Liver (tissue), 3 donors: ENCODE measurements around the gene HOXD12.

Experiments
- ATF3 ChIP-seq: IDR thresholded peaks from 2 replicates; pipeline ENCODE4 v1.6.1; 2016; ENCODE audit warnings: antibody characterized with exemption
- CTCF ChIP-seq: fragments of 150-350 bp; IDR thresholded peaks from 2 replicates; pipeline ENCODE4 v1.5.1; 2017; ENCODE audit warnings: improper control_type of control experiment, low read depth, low read length; ENCODE audit not compliant: missing input control
- EGR1 ChIP-seq, 2 donors: IDR thresholded peaks; 2 replicates each; pipeline ENCODE4 v1.6.1; 2016 to 2018; ENCODE audit warnings: antibody characterized with exemption in 2 of 2, low read depth in 2 of 2
- FOXA1 ChIP-seq: IDR thresholded peaks from 2 replicates; pipeline ENCODE4 v1.6.1; 2016; ENCODE audit warnings: antibody characterized with exemption
- JUND ChIP-seq, 2 donors: IDR thresholded peaks; 2 replicates each; pipeline ENCODE4 v1.6.1; 2016; ENCODE audit warnings: antibody characterized with exemption in 2 of 2
- MAX ChIP-seq: IDR thresholded peaks from 2 replicates; pipeline ENCODE4 v1.6.1; 2016; ENCODE audit warnings: antibody characterized with exemption
- NR2F2 ChIP-seq: IDR thresholded peaks from 2 replicates; pipeline ENCODE4 v1.6.1; 2016; ENCODE audit warnings: antibody characterized with exemption
- RAD21 ChIP-seq, 2 donors: IDR thresholded peaks; 2 replicates each; pipeline ENCODE4 v1.6.1; 2016; ENCODE audit warnings: antibody characterized with exemption in 2 of 2, mild to moderate bottlenecking in 2 of 2
- REST ChIP-seq: IDR thresholded peaks from 2 replicates; pipeline ENCODE4 v1.6.1; 2016; ENCODE audit warnings: antibody characterized with exemption, mild to moderate bottlenecking
- SP1 ChIP-seq: IDR thresholded peaks from 2 replicates; pipeline ENCODE4 v1.6.1; 2018; ENCODE audit warnings: antibody characterized with exemption, mild to moderate bottlenecking
- TAF1 ChIP-seq: conservative IDR thresholded peaks from 2 replicates; pipeline ENCODE4 v1.6.1; 2016; ENCODE audit warnings: antibody characterized with exemption, mild to moderate bottlenecking
- YY1 ChIP-seq: IDR thresholded peaks from 2 replicates; pipeline ENCODE4 v1.6.1; 2016; ENCODE audit warnings: antibody characterized with exemption, mild to moderate bottlenecking
- ZBTB33 ChIP-seq: IDR thresholded peaks from 2 replicates; pipeline ENCODE4 v1.6.1; 2016; ENCODE audit warnings: antibody characterized with exemption
- donor health status: healthy.
- donor health status: healthy.

- no peak for TF ChIP-seq TAF1
- TF ChIP-seq CTCF: no peak
- TF ChIP-seq MAX: no peak
- TF ChIP-seq YY1: no peak
- no peak for TF ChIP-seq ATF3
- TF ChIP-seq REST: no peak
- TF ChIP-seq ZBTB33: no peak
- TF ChIP-seq EGR1 (IDR thresholded peaks at IDR 0.05; ENCODE audit: low read depth in 2 of 2): no peak
- TF ChIP-seq NR2F2: no peak
- TF ChIP-seq SP1: no peak
- no peak for TF ChIP-seq JUND (IDR thresholded peaks at IDR 0.05)
- TF ChIP-seq FOXA1: no peak
- TF ChIP-seq RAD21 (IDR thresholded peaks at IDR 0.05): peak in 1 of 2 donors; percentile 9
Measured at GRCh38 chr2:176135035-176135440, 35.4 kb downstream of the HOXD12 start.
